GM12878 (cell line): ENCODE measurements around the gene NEURL4. TPM values are rescaled to one million over a fixed set of nuclear protein-coding genes. Genes with fewer than 3 reads are reported as not detected.

Source experiments
- ATAC-seq: fragments of 200-7000 bp; cut with Tn5 transposase; 3 replicates; pipeline ENCODE4 v1.9.1; 2020; ENCODE audit warnings: mild to moderate bottlenecking, moderate library complexity
- BruUV-seq: library from RNA; stranded (reverse); fragments of 400-500 nt; replicated peaks from 2 replicates; lab custom pipeline; 2021; lab: Mats Ljungman, UMichigan
- CTCF ChIA-PET: fragments of 300-600 bp; sonication (Branson Sonifier 250); formaldehyde crosslinking; extraction: SDS; loops from one replicate; lab custom pipeline; 2021; ENCODE audit warnings: inconsistent platforms; lab: Yijun Ruan, JAX
- POLR2A ChIA-PET: fragments of 350-600 bp; formaldehyde crosslinking; extraction: SDS; loops from one replicate; lab custom pipeline; 2021; ENCODE audit warnings: inconsistent platforms; lab: Charles Lee
- RAD21 ChIA-PET: fragments of 300-600 bp; sonication (Branson Sonifier 250); formaldehyde crosslinking; loops from one replicate; lab custom pipeline; 2023; ENCODE audit warnings: antibody characterized with exemption; ENCODE audit not compliant: unreplicated experiment; lab: Charles Lee
- SMC1A ChIA-PET: fragments of 300-600 bp; sonication (Branson Sonifier 250); formaldehyde crosslinking; loops from one replicate; lab custom pipeline; 2023; ENCODE audit not compliant: unreplicated experiment, uncharacterized antibody; lab: Charles Lee
- DNase-seq: peaks from one replicate; pipeline ENCODE4 v3.0.0-alpha.2; 2011; ENCODE audit warnings: low read depth, low spot score
- FAIRE-seq: peaks from 3 replicates; lab custom pipeline; 2011; peaks lifted over from hg19 to GRCh38; lab: Jason Lieb, UNC
- H2AFZ ChIP-seq: 2 replicates; pipeline ENCODE4 v1.6.0; 2011; ENCODE audit warnings: low read depth, low read length, control low read depth; ENCODE audit not compliant: control insufficient read depth
- H3K27ac ChIP-seq: 2 replicates; pipeline ENCODE4 v1.5.1; 2011; ENCODE audit warnings: control low read depth; ENCODE audit not compliant: control insufficient read depth, insufficient read depth
- H3K27me3 ChIP-seq, 2 experiments: replicated peaks in 1 of 2; 2 replicates each; pipeline versions ENCODE4 v1.6.0 to v1.6.1; 2011; ENCODE audit warnings: low read length in 1 of 2; ENCODE audit not compliant: control insufficient read depth in 2 of 2, insufficient read depth in 2 of 2
- H3K36me3 ChIP-seq, 2 experiments: 2 replicates each; pipeline ENCODE4 v1.5.1; 2011; ENCODE audit warnings: low read length in 1 of 2; ENCODE audit not compliant: control insufficient read depth in 2 of 2, insufficient read depth in 2 of 2
- H3K4me1 ChIP-seq: 2 replicates; pipeline ENCODE4 v1.6.1; 2011; ENCODE audit warnings: mild to moderate bottlenecking, low read length, moderate library complexity, mixed read lengths; ENCODE audit not compliant: control insufficient read depth, insufficient read depth
- H3K4me2 ChIP-seq: 2 replicates; pipeline ENCODE4 v1.6.0; 2011; ENCODE audit warnings: control low read depth; ENCODE audit not compliant: control insufficient read depth, insufficient read depth
- H3K4me3 ChIP-seq: fragments of 200-600 bp; sonication (generic); 2 replicates; pipeline ENCODE4 v1.5.1; 2016
- H3K79me2 ChIP-seq: 2 replicates; pipeline ENCODE4 v1.6.0; 2011; ENCODE audit warnings: low read length; ENCODE audit not compliant: control insufficient read depth, insufficient read depth
- H3K9ac ChIP-seq: 2 replicates; pipeline ENCODE4 v1.8.0; 2011; ENCODE audit warnings: low read length, control low read depth, mixed read lengths; ENCODE audit not compliant: control insufficient read depth, insufficient read depth
- H3K9me3 ChIP-seq: replicated peaks from 3 replicates; pipeline ENCODE4 v1.5.1; 2011; ENCODE audit warnings: mild to moderate bottlenecking, low read length; ENCODE audit not compliant: control insufficient read depth, insufficient read depth
- H4K20me1 ChIP-seq: 2 replicates; pipeline ENCODE4 v1.6.0; 2011; ENCODE audit not compliant: control insufficient read depth, insufficient read depth
- ATF7 ChIP-seq: fragments of 450-650 bp; IDR thresholded peaks from 2 replicates; pipeline ENCODE4 v1.6.1; 2016; ENCODE audit warnings: low read depth, mild to moderate bottlenecking
- BCLAF1 ChIP-seq: fragments of 450-650 bp; IDR thresholded peaks from 2 replicates; pipeline ENCODE4 v1.6.1; 2017; ENCODE audit warnings: antibody characterized with exemption, mild to moderate bottlenecking, moderate library complexity
- CBX3 ChIP-seq: fragments of 200-600 bp; sonication (generic); IDR thresholded peaks from 2 replicates; pipeline ENCODE4 v1.6.1; 2016; ENCODE audit warnings: low read depth, borderline replicate concordance
- CHD1 ChIP-seq: IDR thresholded peaks from 2 replicates; pipeline ENCODE4 v1.6.1; 2012; ENCODE audit warnings: low read depth, low read length, improper control_type of control experiment
- CUX1 ChIP-seq: IDR thresholded peaks from 2 replicates; pipeline ENCODE4 v1.6.1; 2012; ENCODE audit warnings: improper control_type of control experiment, low read depth, low read length; ENCODE audit not compliant: insufficient replicate concordance
- FOXM1 ChIP-seq: IDR thresholded peaks from 2 replicates; pipeline ENCODE4 v1.6.1; 2012; ENCODE audit warnings: low read depth, mild to moderate bottlenecking, inconsistent platforms, low read length, moderate library complexity
- HDGF ChIP-seq: fragments of 450-650 bp; IDR thresholded peaks from 2 replicates; pipeline ENCODE4 v1.6.1; 2016; ENCODE audit warnings: antibody characterized with exemption
- IRF4 ChIP-seq: IDR thresholded peaks from 2 replicates; pipeline ENCODE4 v1.6.1; 2011; ENCODE audit warnings: low read depth, low read length
- LARP7 ChIP-seq: fragments of 450-650 bp; IDR thresholded peaks from 2 replicates; pipeline ENCODE4 v1.6.1; 2017; ENCODE audit warnings: mild to moderate bottlenecking
- MTA3 ChIP-seq: IDR thresholded peaks from 2 replicates; pipeline ENCODE4 v1.6.1; 2012; ENCODE audit warnings: low read length, inconsistent platforms, borderline replicate concordance
- NFXL1 ChIP-seq: fragments of 450-650 bp; IDR thresholded peaks from 2 replicates; pipeline ENCODE4 v1.6.1; 2017; ENCODE audit warnings: antibody characterized with exemption, mild to moderate bottlenecking, borderline replicate concordance
- NFYB ChIP-seq: IDR thresholded peaks from 2 replicates; pipeline ENCODE4 v1.6.1; 2011; ENCODE audit warnings: low read depth, mild to moderate bottlenecking, low read length, improper control_type of control experiment, moderate library complexity; ENCODE audit not compliant: insufficient read depth
- NR2C2 ChIP-seq: IDR thresholded peaks from 2 replicates; pipeline ENCODE4 v1.6.1; 2011; ENCODE audit warnings: borderline replicate concordance, low read depth; ENCODE audit not compliant: control insufficient read depth, insufficient read length
- POLR2AphosphoS5 ChIP-seq: IDR thresholded peaks from 2 replicates; pipeline ENCODE4 v1.6.1; 2011; ENCODE audit warnings: mild to moderate bottlenecking, low read length, inconsistent platforms
- SMARCA5 ChIP-seq: fragments of 450-650 bp; IDR thresholded peaks from 2 replicates; pipeline ENCODE4 v1.6.1; 2017; ENCODE audit warnings: mild to moderate bottlenecking
- SRF ChIP-seq, 2 experiments: IDR thresholded peaks; 2 replicates each; pipeline ENCODE4 v1.6.1; 2011; ENCODE audit warnings: low read depth in 2 of 2, low read length in 2 of 2, mild to moderate bottlenecking in 1 of 2, moderate library complexity in 1 of 2
- USF2 ChIP-seq: IDR thresholded peaks from 2 replicates; pipeline ENCODE4 v1.6.1; 2011; ENCODE audit warnings: low read depth, low read length, improper control_type of control experiment, borderline replicate concordance
- ZSCAN29 ChIP-seq: fragments of 450-650 bp; IDR thresholded peaks from 2 replicates; pipeline ENCODE4 v1.6.1; 2017; ENCODE audit warnings: mild to moderate bottlenecking, moderate library complexity
- WGBS: methylation state at CpG from one replicate; pipeline ENCODE4 v1.1.6; 2016; ENCODE audit warnings: low lambda C conversion rate; ENCODE audit not compliant: insufficient replicate concordance, insufficient coverage; ENCODE audit errors: missing lambda C conversion rate; 5-methylcytosine and 5-hydroxymethylcytosine counted together
- in situ Hi-C: fragments of 300-500 bp; cut with MboI; formaldehyde crosslinking; loops from 9 replicates; pipeline ENCODE4 v1.14.3; 2018; ENCODE audit warnings: mixed read lengths
- intact Hi-C: fragments of 100-400 bp; cut with micrococcal nuclease; formaldehyde crosslinking; loops from one replicate; pipeline ENCODE4 v1.14.2; 2022; ENCODE audit not compliant: unreplicated experiment
- polyA plus RNA-seq, 11 experiments: library from polyadenylated mRNA; depleted of rRNA in 4 of 11; unstranded in 6 of 11; stranded (reverse) in 5 of 11; fragments of >200 nt; fragmentation: Nextera tagmentation in 4 of 11; fragmentation: Illumina TruSeq in 1 of 11; extraction: Ambion mirVana in 4 of 11; extraction: Trizol in 1 of 11; gene quantifications; 1 replicate in 1 of 11; 2 replicates in 10 of 11; pipeline versions ENCODE4 v1.2.1 to v1.2.3, GENCODE V29; 2011 to 2016; ENCODE audit warnings: inconsistent platforms in 2 of 11, missing spikeins in 2 of 11, low read depth in 1 of 11
- total RNA-seq, 4 experiments: library from RNA; depleted of rRNA in 3 of 4; stranded (reverse); fragments of >200 nt in 3 of 4; fragmentation: Illumina TruSeq in 1 of 4; extraction: Trizol in 1 of 4; gene quantifications; 2 replicates each; pipeline versions ENCODE4 v1.2.1 to v1.2.3, GENCODE V29; 2013 to 2021

NEURL4 gene
- total and polyA plus RNA-seq, 10 of the 15 experiments (the other 5 are each of a cell fraction or from before 2014, with no cell fraction given), result 0.03 to 41.9 (median 10.0) TPM

- no peaks in the 10 kb centered on the region for H3K9me3 ChIP-seq
- ChIA-PET RAD21 (interaction anchor here (1.0 kb wide), 1 partner anchor 72 kb away, joined by 4 read pairs; no protein-coding TSS in a partner anchor), CTCF (interaction anchor here (1.6 to 2.6 kb wide), 3 partner anchors 13 to 247 kb away, joined by 5 to 8 read pairs (median 6); no protein-coding TSS in a partner anchor), SMC1A (no interaction called here), POLR2A (no interaction called here)
- no peak overlapping the region for H3K4me3 ChIP-seq
- no peak for ATAC-seq
- FAIRE-seq, result no peak
- H3K79me2 ChIP-seq, result no peaks in the 10 kb centered on the region
- H3K36me3 ChIP-seq, result no peaks in the 10 kb centered on the region
- WGBS, result 10% methylated on average over 6 of the region's 6 CpGs
- no TSS peak for BruUV-seq
- H3K27ac ChIP-seq, result no peak overlapping the region
- H3K27me3 ChIP-seq, result peaks cover 3 to 6% of the 10 kb centered on the region in 2 experiments
- no peak overlapping the region for H3K9ac ChIP-seq
- intact Hi-C loops (no loop called here), in situ Hi-C loops (no loop called here)
- H3K4me2 ChIP-seq, result no peak overlapping the region
- no peak for DNase-seq
- H2AFZ ChIP-seq, result no peak overlapping the region
- H3K4me1 ChIP-seq, result peaks cover 3% of the 10 kb centered on the region
- TF ChIP-seq NFYB (no peak), HDGF (no peak), SMARCA5 (no peak), ATF7 (no peak), USF2 (no peak), CBX3 (no peak), FOXM1 (no peak), BCLAF1 (no peak), ZSCAN29 (no peak), SRF (IDR thresholded peaks at IDR 0.05; ENCODE audit: low read depth in 2 of 2, low read length in 2 of 2) (no peak), CUX1 (no peak), LARP7 (no peak), NR2C2 (no peak), POLR2AphosphoS5 (no peak), IRF4 (no peak), CHD1 (no peak), MTA3 (no peak), NFXL1 (no peak)
- H4K20me1 ChIP-seq, result no peaks in the 10 kb centered on the region; the same call in 1 of the 2 replicates
Measured at GRCh38 chr17:7292729-7293128, 36.4 kb downstream of the NEURL4 start.
